Measurements from ENCODE around the gene TUBAL3.

GRCh38 chr10:5406918-5407317 lies 2.3 kb upstream of the TUBAL3 start:
- TF ChIP-seq CTCF (IDR thresholded peaks at IDR 0.05) (no peak), POLR2A (IDR thresholded peaks at IDR 0.05) (no peak)
